LNCAP (cell line): ENCODE data around the gene RPS6KA6.

Experiments
- CTCF ChIP-seq: fragments of 450-650 bp; IDR thresholded peaks from 2 replicates; pipeline ENCODE4 v1.5.1; 2017; ENCODE audit warnings: mild to moderate bottlenecking

Gene RPS6KA6

DNA sequence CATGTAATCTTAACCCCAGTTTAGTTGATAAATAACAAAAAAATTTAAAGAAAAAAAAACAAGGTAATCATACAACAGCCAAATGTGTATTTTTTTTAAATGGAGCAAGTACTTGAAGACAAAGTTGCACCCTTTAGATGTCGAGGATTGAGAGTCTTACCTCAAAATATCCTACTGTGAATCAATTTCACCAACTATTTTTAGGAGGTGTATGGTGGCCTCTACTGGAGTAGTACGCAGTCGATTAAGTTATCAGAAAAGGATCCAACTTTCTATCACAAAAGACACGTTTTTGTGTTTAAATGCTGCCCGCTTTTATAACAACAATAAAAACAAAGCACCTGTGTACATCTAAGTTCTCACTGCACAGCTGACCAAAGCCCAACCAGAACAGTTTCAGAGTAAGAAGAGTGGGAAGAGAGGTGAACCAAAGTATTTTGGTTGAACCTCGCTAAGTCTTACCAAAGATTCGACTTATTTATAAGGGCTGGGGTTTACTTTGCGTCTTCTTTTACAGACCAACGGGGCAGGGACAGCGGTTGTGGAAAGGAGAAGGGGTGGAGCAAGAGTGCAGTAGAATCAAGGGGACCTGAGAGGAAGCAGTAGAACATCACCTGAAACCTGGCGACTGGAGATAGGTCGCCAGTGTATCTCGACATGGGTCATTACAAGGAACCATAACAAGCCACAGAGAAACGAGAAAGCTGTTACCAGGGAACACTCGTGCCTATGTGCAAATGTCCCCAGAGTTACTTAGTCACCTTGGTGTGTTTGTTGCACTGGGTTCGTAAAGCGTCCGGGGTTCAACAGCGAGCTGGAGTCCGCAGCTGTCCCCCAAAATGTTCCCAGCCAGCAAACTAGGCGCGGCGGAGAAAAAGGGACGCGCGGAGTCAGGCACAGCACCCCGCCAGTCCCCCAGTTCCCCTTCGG is 1.1 kb downstream of the RPS6KA6 start:
- TF ChIP-seq CTCF, result peak; percentile 17; the same call in 1 of the 2 replicates

DNA sequence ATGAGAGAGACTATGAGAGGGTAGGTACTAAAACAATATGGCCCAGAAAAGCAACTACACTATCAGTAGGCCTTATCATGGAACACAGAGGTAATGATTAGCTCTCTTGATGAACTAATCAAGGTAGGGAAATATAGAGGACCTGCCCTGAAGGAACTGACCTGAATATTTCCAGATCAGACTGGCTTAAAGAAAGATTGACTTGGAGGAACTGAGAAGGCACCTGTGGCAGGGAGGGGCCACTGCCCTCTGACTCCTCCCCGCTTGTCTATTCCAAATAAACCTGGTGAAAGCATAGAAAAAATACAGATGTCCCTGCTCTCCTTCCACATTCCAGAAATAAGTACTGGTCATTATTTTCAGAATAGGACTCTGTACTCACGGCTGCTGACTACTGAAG is 5.5 kb downstream of the RPS6KA6 start:
- no peak for TF ChIP-seq CTCF

DNA sequence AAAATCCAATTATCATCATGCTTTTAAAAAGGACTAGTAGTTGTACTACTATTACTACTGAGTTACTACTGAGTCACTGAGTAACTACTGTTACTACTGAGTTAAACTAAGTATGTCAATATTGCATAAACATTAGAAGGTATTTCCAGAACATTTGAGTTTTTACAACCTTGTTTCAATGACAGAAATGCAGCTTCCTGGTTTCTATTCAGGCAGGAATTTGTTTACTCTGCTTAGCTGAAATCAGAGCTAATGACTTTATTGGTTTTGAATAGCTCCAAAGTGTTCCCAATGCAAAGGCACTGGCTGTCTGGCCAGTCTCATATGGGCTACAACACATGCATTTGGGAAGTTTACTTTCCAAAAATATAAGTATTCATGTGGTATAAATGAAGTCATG is 12.0 kb downstream of the RPS6KA6 start:
- TF ChIP-seq CTCF, result no peak

DNA sequence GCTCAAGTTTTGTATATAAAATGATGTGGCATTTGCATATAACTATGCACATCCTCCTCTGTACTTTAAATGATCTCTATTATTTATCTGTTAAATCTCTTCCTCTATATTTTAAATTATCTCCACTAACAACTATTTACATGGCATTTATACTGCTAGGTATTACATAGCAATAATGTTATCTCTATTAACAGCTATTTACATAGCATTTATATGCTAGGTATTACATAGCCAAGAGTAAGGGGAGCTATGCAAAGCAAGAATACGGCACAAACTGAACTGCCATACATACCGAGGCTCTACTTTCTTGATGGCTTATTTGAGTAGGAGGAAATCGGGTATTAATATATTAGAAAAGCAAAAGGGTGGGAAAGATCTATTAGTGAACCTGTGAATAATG is 12.7 kb downstream of the RPS6KA6 start:
- no peak for TF ChIP-seq CTCF

- no peak for TF ChIP-seq CTCF
Observed at GRCh38 chrX:84174348-84174747, 13.7 kb downstream of the RPS6KA6 start.

DNA sequence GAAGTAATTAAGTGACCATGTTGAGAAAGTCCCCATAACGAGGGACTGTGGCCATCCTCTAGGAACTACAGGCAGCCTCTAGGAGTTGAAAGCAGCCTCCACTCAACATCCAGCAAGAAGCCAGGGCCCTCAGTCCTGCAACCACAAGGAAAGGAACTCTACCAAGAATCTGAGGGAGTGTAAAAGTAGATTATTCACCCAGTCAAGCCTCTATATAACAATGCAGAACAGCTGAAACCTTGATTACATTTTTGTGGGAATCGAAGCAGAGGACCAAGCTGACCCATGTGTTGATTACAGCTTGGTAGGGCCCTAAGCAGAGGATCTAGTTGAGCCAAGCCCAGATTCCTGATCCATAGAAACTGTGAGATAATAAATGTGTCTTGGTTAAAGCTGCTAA is 17.1 kb downstream of the RPS6KA6 start:
- TF ChIP-seq CTCF, result no peak

DNA sequence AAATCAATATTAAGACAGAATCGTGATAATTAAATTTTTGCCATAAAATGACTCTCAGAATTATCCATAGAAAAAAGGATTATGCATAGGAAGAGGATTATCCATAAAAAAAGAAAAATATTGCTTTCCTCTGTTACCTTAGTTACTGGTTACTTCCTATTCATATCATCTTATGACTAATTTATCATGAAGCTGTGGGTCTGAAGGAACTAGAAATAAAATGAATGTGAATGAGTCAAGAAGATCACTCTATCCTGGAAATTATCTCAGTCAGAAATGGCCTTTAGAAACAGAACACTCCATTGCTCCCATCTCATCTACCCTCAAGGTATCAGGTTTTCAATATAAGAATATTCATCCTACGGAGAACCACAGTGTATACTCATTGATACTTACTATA is 19.4 kb downstream of the RPS6KA6 start:
- no peak for TF ChIP-seq CTCF
